Bone marrow (tissue), 2 donors: ENCODE data around the gene GABBR2.
"Not testable (repeated sequence)": the region's sequence is repeated elsewhere in the genome, so short reads cannot be mapped to it uniquely, and the experiment has no call there.

Experiments used
- DNase-seq, 2 donors: peaks; one replicate each; lab custom pipeline; 2025; lab: John Stamatoyannopoulos, UW

The GABBR2 gene

DNA sequence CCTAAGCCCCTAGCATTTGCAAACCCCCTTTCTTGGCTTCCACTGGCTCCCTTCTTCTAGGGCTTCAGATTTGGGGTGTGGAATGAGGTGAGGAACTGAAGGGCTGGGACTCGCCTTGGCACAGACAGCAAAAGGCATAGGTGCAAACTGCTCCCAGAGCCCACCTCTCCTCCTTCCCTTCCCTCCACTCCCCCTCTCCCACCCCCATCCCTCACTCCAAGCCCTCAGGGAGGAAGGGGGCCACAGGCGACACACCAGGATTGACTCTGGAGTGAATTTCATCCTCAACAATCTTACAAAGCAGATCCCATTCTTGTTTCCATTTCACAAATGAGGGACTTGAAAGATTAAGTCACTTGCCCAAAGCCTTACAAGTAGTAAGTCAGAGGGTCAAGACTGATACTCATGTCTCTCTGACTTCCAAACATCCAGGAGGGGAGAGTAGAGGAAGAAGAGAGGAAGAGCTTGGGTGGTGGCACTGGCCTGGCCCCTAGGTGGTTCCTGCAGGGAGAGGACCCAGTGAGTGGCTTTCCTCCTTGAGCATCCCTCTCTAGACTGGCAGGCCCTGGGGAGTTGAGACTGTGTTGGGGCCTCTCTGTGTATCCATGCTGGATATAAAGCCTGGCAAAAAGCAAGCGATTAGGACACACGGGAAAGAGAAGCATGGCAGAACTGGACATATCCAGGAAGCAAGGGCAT, 193.1 kb downstream of the GABBR2 start:
- no peak for DNase-seq

DNA sequence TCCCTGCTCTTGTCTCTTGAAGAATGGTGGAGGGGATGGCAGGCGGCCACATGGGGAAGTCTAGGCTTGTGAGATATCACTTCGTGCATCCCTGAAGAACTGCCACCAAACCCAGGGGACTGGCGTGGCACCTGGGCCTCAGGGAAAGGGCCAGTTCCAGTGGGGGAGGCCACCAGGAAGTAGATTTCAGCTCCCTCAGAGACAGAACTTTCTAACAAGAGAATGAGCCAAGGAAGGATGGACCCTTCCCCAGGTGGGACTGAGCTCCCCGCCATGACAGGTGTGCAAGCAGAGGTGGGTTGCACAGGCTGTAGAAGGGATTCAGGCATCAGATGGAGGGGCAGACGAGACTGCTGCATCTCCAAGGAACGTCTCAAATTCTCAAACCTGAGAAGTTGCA, 193.9 kb downstream of the GABBR2 start:
- DNase-seq = no peak

DNA sequence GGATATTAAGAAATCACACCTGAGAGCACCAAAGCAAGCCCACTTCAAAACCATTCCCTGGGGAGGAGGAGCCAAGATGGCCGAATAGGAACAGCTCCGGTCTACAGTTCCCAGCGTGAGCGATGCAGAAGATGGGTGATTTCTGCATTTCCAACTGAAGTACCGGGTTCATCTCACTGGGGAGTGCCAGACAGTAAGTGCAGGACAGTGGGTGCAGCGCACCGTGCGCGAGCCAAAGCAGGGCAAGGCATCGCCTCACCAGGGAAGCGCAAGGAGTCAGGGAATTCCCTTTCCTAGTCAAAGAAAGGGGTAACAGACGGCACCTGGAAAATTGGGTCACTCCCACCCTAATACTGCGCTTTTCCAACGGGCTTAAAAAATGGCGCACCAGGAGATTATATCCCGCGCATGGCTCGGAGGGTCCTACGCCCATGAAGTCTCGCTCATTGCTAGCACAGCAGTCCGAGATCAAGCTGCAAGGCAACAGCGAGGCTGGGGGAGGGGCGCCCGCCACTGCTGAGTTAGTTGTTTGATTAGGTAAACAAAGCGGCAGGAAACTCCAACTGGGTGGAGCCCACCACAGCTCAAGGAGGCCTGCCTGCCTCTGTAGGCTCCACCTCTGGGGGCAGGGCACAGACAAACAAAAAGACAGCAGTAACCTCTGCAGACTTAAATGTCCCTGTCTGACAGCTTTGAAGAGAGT, 200.4 kb downstream of the GABBR2 start:
- not testable (repeated sequence) for DNase-seq

DNA sequence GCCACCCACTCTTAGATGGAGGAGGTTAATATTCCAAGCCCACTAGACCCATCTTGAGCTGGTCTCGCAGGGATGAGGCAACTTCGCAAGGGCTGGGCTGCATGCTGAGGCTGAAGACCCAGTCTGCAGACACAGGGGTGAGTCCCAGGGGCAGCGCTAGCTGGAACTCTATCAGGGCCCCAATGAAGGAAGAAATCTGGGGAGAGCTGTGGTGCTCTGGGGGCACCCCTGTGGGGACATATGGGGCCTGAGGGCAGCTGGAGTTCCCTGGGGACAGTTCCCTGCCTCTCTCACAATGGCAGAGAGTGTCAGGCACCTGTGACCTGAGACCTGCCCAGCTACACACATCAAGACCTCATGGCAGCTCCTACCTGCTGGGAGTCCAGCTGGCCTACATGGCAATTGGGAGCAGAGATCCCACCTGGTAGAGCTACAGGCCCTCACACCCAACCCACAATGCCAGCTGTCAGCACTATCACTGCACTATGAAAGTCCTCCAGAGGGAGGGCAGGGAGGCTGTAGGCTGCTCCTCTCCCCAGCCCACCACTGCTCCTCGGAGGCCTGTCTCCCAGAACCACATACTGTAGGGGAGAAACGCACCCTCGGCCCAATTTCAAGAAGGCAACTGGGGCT, 202.2 kb downstream of the GABBR2 start:
- no peak for DNase-seq

DNA sequence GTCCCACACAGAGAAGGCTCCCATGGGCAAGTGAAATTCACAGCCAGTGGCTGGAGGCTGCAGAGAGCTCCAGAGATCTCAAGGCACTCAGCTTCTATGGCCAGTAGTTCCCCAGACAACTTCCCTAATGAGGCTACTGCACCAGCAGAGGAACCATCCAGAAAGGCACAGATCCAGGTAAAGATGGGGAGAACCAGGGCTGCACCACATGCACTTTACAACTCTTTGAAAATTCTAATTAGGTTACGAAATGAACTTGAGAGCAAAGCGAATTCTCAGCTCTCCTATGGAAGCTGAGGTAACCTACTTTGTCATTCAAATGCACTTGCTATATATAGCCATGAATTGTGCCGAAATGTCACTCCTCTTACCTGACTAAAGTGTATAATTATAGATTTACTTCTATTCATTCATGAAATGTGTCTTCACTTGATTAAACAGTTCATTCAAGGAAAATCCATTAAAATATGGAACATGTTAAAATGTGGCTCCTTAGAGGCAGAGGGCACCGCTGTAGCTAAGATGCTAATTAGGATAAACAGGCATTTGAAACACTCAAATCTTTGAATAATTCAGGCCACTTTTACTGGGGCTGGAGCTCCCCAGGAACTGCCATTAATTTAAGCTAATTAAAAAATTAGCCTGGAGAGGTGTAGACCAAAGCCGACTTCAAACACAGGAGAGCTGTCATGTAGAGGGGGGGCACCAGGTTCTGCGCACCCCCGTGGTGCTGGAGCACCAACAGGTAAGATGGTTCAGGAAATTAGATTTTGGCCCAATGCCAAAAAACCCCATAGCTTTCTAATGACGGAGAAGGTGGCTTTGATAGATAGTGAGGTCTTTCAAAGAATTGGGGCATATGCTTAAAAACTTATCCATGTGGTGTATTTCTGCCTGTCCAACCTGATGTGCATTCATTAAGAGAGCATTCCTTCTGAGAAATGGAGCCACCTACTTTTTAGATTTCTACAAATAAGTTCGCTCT, 204.1 kb downstream of the GABBR2 start:
- DNase-seq = no peak

DNA sequence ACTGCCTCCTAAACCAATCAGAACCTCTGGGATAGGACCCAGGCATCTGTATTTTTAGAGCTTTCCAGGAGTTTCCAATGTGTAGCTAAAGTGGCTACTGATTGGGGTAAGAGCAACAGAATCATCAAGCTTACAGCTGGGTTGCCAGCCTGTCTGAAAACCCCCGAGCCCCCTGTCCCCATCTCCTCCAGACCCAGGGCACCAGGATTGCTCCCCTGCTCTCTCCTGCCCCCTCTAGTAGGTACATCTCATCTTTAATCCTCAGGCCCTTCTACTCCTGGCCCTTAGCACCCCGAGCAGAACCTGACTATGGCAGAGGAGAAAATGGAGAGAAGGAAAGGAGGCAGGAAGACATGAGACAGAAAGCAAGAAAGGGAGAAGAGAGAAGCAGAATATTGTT, 204.9 kb downstream of the GABBR2 start:
- DNase-seq = no peak

DNA sequence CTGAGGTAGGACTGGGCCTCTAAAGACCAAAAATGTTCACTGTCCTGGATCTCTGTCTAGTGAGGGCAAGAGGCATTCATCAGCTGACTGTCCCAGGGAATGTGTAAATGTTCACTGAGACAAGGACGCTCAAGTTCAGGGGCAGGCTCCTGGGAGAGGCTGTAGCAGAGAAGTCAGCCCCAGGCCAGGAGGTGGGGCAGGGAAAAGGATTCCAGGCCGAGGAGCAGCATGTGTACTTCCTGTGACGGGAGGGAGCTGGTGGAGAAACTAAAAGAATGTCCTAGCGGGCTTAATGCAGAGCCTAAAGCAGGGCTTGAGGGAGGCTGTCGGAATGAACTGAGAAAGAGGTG, 205.8 kb downstream of the GABBR2 start:
- no peak for DNase-seq

DNA sequence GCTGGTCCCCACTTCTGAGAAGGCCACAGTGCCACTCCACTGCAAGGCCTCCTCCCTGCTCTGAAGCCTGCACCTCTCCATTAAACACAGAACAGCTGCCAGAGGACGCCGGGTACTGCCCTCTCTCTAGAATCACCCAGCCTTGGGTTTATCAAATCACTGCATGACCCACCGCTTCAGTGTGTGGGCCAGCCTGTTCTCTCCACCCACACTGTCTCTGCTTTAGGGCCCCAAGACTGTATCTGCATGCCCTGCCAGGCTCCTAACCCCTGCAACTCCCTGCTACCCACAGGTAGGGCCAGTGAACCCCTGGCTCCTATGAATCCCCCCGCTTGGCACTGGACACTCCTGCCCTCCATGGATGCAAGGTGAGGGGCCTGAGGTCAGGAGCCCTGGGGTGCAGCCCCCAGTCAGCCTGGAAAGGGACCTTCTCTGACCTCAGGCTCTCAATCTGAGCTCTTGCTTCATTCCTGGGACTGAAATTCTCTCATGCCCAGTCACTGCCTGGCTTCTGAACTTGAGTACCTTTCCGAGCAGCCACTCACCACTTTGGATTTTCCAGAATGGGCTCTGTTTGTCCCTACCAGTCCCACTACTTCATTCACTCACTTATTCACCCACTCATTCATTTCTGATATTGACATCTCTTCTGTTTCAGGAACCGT, 206.3 kb downstream of the GABBR2 start:
- DNase-seq = no peak

DNA sequence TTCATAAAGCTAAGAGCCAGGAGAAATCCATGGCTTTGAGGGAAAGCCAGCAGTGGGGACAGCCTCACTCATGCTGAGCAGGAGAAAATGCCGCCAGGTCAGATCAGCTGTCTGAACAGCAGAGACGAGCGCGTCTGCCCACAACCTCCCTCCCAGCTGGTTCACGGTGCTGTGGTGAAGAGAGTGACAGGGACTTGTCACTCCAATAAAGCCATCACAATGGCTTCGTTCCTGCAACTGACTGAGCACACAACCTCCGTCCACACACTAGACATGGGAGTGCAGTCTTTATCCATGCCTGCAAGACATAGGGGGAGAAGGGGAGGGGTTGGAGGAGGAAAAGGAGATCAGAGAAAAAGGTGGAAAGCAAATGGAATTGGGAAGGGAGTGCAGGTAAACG, 206.9 kb downstream of the GABBR2 start:
- DNase-seq = no peak

DNA sequence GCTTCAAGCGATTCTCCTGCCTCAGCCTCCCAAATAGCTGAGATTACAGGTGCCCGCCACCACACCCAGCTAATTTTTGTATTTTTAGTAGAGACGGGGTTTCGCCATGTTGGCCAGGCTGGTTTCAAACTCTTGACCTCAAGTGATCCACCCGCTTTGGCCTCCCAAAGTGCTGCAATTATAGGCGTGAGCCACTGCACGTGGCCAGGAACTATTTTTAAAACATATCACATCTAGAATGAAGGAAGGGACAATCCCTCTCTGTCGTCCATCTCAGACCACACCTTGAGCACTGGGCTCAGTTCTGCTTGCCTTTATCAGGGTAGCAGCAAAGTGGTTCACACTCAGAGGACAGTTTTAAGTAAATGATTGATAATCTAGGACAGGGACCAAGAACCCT, 207.5 kb downstream of the GABBR2 start:
- DNase-seq = not testable (repeated sequence)

DNA sequence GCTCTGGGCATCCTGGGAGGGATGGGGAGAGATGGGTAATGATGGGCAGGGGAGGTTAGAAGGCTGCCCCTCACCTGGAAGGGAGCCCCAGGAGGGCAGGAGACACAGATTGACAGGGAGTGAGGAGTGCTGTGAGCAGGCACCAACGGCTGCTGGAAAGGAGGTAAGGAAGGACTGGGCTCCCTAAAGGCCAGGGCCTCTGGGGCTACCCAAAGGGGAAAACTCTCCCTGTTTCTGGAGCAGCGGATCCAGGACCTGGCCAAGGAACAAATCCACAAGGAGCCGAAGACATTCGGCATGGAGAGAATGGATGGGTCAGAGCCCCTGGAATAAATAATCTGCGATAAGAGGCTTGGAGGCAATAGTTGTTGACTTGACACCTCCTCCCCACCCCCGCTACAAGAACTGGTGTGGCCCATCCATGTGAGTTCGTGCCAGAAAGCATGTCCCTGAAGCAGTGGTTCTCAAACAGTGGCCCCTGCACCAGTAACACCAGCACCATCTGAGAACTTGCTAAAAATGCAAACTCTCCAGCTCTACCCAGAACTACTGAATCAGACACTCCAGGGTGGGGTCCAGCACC, 208.3 kb downstream of the GABBR2 start:
- DNase-seq = no peak

DNA sequence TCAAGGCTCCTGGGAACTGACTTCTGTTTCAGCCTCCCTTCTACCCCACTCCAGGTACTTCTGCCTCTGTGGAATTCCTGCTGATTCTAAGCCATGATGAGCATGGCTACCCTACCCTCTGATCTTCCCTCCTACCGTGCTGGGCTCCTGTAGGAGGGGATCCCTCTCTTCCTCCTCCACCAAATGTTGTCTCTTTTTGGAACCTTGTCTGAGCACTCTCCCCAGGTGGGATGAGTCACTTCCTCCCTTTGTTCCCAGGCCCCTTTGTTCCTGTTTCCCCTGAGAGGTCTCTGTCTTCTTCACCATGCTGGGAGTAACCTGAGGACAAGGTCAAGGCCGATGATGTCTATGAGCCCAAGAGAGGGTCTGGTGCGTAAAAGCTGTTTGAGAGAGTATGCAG, 213.2 kb downstream of the GABBR2 start:
- no peak for DNase-seq

DNA sequence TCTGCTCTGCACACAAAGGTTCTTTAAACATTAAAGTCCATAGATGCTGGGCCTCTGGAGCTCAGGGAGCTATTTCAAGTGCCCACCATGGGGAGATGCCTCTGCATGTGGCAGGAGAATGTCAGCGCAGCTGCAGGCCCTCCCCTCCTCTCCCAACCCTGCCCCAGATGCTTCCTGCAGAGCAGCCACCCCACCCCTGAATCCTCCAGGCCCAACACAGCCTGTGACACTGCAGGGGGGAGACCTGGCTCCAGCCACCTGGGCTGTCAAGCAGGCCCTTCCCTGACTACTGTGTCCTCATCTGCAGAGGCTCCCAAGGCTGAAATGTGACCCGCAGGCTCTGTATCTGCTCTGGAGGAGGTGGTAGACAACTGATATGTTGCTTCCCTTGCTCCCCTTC, 213.9 kb downstream of the GABBR2 start:
- no peak for DNase-seq

DNA sequence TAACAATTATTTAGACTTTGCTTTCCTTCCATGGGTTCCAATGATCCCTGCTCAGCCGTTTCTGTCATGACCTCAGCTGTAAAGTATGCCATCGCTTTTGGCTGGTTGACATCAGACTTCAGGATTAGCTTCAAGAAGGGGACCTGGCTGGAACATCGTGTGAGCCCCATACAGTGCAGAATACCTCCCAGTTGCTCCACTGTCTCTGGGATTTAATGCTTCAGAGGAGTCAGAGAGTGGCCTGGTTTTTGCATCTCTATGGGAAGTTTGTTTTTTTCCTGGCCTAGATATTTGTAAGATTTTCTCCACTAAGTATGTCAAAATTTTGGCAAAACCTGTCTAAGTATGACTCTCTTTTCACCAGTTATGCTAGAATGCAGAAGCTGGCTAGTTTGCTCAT, 216.9 kb downstream of the GABBR2 start:
- DNase-seq = no peak

DNA sequence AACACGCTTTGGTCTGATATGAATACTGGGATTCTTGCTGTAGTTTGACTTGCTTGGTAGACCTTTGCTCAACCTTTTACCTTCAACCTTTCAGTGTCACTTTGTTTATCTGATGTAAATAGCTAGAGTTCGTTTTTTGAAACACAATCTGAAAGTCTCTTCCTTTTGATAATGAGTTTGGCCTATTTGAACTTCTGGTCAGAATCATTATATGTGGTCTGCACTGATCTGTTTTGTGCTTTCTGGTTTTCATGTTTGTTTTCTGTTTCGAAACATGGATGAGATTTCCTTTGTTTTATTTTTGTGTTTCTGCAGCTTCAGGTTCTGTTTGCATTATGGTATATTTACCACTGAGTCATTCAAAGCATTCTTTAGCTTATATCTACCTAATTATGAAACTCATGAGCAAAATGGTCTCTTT, 217.5 kb downstream of the GABBR2 start:
- no peak for DNase-seq

DNA sequence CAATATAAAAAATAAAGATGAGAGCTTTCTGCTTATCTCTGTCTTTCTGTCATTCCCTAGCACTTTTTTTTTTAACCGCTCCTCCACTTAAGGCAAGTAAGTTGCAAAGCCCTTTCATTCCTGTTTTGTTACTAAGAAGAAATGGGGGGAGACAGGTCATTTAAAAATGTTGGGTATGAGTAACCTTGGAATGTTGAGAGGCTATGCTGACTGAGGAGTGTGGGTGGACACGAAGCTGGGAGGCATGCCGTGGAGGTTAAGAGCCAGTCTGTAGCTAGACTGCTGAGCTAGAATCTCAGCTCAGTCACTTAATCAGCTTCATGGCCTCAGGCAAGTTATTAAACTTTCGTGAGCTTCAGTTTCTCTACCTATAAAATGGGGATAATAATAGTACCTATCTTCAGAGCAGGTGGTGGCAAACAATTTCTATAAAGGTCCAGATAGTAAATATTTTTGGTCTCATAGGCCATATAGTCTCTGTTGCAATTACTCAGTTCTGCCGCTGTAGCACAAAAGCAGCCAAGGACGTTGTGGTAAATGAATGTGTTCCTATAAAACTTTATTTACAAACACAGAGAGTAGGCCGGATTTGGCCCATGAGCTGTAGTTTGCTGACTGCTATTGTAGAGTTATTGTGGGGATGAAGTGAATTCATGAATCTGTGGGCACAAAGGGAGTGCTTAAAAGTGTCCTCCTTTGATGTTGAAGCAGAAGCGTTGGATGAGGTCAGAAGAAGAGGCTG, 220.0 kb downstream of the GABBR2 start:
- no peak for DNase-seq

DNA sequence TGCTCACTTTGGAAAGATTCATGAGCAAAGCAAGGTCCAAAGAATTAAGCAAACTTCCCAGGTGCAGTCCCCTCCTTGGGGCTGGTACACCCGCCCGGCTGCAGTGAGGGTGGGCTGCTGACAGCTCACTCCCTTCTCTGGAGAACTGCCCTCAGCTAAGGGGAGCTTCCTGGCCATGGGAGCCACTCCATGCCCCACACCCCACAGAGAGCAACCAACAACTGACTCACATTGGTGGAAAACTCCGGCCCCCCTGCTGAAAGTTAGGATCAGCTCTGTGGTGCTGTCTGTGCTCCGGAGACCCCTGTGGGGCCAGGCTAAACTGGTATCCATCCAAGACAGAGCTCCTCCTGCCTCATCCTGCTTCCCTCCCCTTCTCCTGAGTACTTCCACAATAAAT, 223.0 kb downstream of the GABBR2 start:
- DNase-seq = no peak

DNA sequence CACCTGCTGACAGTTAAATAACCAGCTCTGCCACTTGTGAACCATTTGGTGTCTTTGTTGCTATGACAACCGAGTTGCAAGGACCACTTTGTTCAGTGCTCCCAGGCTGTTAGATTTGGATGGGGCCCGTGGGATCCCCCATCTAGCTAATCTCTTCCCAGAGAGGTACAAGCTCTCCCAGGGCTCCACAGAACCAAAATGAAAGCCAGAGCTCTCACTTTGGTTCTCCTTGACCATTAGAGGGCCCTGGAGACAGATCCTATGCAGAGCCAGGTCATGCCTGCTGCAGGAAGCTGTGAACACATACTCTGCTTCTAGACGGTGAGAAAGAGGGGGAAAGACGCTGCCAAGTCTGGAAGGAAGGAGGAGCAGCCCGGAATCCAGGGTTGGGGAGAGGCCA, 224.6 kb downstream of the GABBR2 start:
- DNase-seq = no peak

DNA sequence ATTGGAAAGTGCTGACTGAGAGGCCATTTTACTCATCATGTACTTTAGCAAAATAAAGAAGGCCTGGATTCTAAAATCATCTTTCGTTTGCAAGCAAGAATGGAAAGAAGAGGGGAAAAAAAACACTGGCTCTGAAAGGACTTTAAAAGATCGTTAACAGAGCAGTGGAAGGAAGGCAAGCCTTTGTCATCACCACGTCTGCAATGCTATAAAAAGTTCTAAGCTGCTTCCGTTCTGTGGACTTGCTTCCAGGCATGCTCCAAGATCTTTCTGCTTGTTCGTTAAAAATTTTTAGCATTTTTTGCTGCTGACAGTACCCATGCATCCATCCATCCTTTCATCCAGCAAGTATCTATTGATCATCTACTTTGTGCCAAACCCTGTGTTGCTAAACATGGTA, 226.5 kb downstream of the GABBR2 start:
- DNase-seq = no peak

DNA sequence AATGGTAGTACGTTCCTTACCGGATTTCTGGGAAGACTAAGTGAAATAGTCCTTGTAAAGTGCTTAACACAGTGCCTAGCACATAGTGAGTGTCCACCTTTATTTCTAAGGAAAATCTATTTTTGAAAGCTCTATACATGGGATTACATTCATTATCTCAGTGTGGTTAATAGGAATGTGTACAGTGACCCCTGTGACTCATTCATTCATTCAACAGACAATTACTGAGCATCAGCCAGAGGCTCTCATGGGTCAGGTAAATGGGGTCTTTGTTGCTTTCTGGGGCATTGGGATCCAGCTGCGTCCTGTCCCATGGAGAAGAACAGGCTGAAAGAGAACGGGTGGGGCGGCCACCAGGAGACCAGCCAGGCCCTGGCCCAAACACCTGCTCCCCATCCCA, 227.1 kb downstream of the GABBR2 start:
- DNase-seq = no peak
